NT2/D1 (cell line): Measurements from ENCODE around the gene SOX30.
"Not testable (repeated sequence)": the region's sequence is repeated elsewhere in the genome, so short reads cannot be mapped to it uniquely, and the experiment has no call there.

ENCODE experiments used
- DNase-seq: peaks from one replicate; pipeline ENCODE4 v3.0.0-alpha.2; 2011; ENCODE audit warnings: low read depth, low spot score
- H3K27me3 ChIP-seq: 2 replicates; pipeline ENCODE4 v1.6.0; 2011; ENCODE audit warnings: mild to moderate bottlenecking; ENCODE audit not compliant: insufficient read length, insufficient read depth
- H3K36me3 ChIP-seq: 2 replicates; pipeline ENCODE4 v1.6.1; 2011; ENCODE audit warnings: mild to moderate bottlenecking, low read length, mixed read lengths; ENCODE audit not compliant: insufficient read depth, insufficient read length
- H3K4me1 ChIP-seq: 2 replicates; pipeline ENCODE4 v1.5.1; 2011; ENCODE audit not compliant: insufficient read depth, insufficient read length
- H3K4me3 ChIP-seq: 2 replicates; pipeline ENCODE4 v1.5.1; 2011; ENCODE audit warnings: low read depth; ENCODE audit not compliant: insufficient read length
- H3K9ac ChIP-seq: 2 replicates; pipeline ENCODE4 v1.6.0; 2011; ENCODE audit warnings: low read depth; ENCODE audit not compliant: insufficient read length
- H3K9me3 ChIP-seq: 2 replicates; pipeline ENCODE4 v1.5.1; 2011; ENCODE audit warnings: mild to moderate bottlenecking, low read length; ENCODE audit not compliant: insufficient read depth
- SUZ12 ChIP-seq: IDR thresholded peaks from 2 replicates; pipeline ENCODE4 v1.6.1; 2011; ENCODE audit not compliant: insufficient read length, insufficient read depth; ENCODE audit errors: extremely low read depth
- YY1 ChIP-seq: IDR thresholded peaks from 2 replicates; pipeline ENCODE4 v1.6.1; 2011; ENCODE audit not compliant: insufficient read length, insufficient read depth
- ZNF274 ChIP-seq: IDR thresholded peaks from 2 replicates; pipeline ENCODE4 v1.6.1; 2011; ENCODE audit warnings: mild to moderate bottlenecking, low read depth, low read length

Gene SOX30

GRCh38 chr5:157652377-157652692, at the start of gene SOX30:
SOX30 (minus strand) TSS chr5:157652438; CDS start chr5:157652078, 360 bp downstream.
- Histone ChIP-seq H3K9me3 (peaks cover 38% of the 10 kb centered on the region), H3K4me3 (peak within 1 kb of the TSS; percentile 57), H3K4me1 (no peaks in the 10 kb centered on the region), H3K36me3 (no peaks in the 10 kb centered on the region), H3K9ac (peak within 1 kb of the TSS; percentile 56), H3K27me3 (no peaks in the 10 kb centered on the region)
- TF ChIP-seq SUZ12 (no peak), ZNF274 (no peak), YY1 (no peak)
- no peak for DNase-seq

- not testable (repeated sequence) for H3K9ac ChIP-seq, H3K4me3 ChIP-seq, H3K27me3 ChIP-seq, H3K36me3 ChIP-seq, DNase-seq, H3K4me1 ChIP-seq
- peaks cover 17% of the 10 kb centered on the region for H3K9me3 ChIP-seq
Measured at GRCh38 chr5:157698674-157699073, 46.4 kb upstream of the SOX30 start.

GRCh38 chr5:157696154-157696553, 43.9 kb upstream of the SOX30 start:
- H3K4me3 ChIP-seq, H3K27me3 ChIP-seq, H3K4me1 ChIP-seq, DNase-seq, H3K9ac ChIP-seq, H3K36me3 ChIP-seq: not testable (repeated sequence)
- peaks cover 17% of the 10 kb centered on the region for H3K9me3 ChIP-seq

- H3K4me1 ChIP-seq, H3K9ac ChIP-seq, H3K4me3 ChIP-seq, DNase-seq, H3K36me3 ChIP-seq, H3K27me3 ChIP-seq: not testable (repeated sequence)
- H3K9me3 ChIP-seq = peaks cover 12% of the 10 kb centered on the region
Measured at GRCh38 chr5:157693816-157694215, 41.6 kb upstream of the SOX30 start.

DNA sequence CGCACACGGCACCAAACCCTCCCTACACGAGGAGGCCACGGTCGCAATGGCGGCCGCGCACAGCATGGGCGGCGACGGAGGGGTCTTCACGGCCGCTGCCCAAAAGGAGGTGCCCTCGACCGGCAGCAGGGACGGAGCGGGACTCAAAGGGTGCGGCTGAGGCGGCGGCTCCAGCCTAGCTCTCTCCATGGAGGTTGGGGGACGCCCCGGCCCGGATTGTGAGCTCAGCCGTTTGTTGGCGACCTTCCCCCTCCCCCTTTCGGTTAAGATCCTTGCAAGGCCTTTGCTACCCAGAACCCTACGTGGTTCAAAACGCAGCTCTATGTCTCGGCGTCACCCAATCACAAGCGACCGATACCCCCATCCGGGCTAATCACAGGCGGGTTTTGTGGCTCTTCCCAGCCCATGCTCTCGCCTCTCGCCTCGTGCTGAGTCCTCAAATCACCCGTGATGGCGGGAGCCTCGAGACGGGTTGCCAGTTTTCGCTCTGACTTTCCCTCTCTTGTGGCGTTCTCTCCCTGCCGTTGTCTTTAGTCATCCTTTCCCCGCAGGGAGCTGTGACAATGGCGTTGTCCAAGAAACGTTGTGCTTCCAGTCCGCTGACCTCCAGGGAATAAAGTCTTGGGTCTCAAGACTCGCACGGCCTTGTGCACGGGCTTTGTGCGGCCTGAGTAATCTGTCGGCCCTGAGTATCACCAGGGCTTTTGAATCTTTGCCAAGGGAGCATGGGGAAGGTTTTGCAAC, 38.6 kb upstream of the SOX30 start:
- no peak overlapping the region for H3K4me3 ChIP-seq
- H3K9ac ChIP-seq = no peak overlapping the region
- H3K4me1 ChIP-seq = no peaks in the 10 kb centered on the region
- H3K36me3 ChIP-seq = no peaks in the 10 kb centered on the region
- TF ChIP-seq SUZ12 (no peak), YY1 (no peak), ZNF274 (no peak)
- no peak for DNase-seq
- no peaks in the 10 kb centered on the region; the same call in 1 of the 2 replicates for H3K9me3 ChIP-seq
- no peaks in the 10 kb centered on the region for H3K27me3 ChIP-seq

DNA sequence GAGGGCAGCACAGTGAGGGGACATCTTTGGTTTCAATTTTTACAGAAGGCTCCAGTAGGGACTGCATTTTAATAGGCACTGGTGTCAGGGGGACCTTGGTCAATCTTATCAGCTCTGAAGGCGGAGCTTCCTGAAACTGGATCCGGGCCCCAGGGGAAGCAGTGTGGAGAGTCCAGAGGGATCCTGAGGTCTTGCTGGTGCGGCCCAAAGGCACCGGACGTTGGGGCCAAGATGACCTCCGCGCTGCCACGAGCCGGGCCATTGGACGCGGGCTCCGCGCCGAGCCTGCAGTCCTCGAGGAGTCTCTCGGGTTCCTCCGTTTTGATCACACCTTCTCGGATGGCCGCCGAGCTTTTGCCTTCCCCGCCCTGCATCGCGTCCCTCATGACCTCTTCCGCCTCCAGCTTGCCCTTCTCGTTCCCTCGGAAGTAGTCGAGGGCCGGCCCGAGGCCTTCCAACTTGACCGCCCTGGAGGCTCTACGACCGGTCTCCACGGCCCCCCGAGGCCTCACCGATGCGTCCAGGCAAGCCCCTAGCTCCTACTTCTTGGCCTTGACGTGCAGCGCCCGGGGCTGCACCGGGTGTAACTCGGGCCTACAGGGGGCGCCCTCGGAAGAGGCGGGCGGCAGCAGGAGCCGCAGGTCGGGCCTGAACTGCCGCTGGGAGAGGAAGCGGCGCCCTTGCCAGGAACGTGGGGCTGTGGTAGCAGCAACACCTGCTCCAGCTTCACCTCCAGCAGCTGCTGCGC, 37.9 kb upstream of the SOX30 start:
- no peaks in the 10 kb centered on the region; the same call in 1 of the 2 replicates for H3K9me3 ChIP-seq
- H3K4me3 ChIP-seq = no peak overlapping the region
- H3K4me1 ChIP-seq = no peaks in the 10 kb centered on the region
- H3K36me3 ChIP-seq = no peaks in the 10 kb centered on the region
- no peak overlapping the region for H3K9ac ChIP-seq
- H3K27me3 ChIP-seq = no peaks in the 10 kb centered on the region
- no peak for TF ChIP-seq YY1
- no peak for TF ChIP-seq SUZ12
- no peak for TF ChIP-seq ZNF274
- DNase-seq = no peak

GRCh38 chr5:157687198-157687554, 34.9 kb upstream of the SOX30 start:
- no peak overlapping the region for H3K9ac ChIP-seq
- H3K27me3 ChIP-seq = no peaks in the 10 kb centered on the region
- no peak for TF ChIP-seq YY1
- no peak for TF ChIP-seq SUZ12
- TF ChIP-seq ZNF274 = no peak
- H3K36me3 ChIP-seq = no peaks in the 10 kb centered on the region
- no peak overlapping the region for H3K4me3 ChIP-seq
- no peak for DNase-seq
- no peaks in the 10 kb centered on the region for H3K4me1 ChIP-seq
- H3K9me3 ChIP-seq = no peaks in the 10 kb centered on the region; the same call in 1 of the 2 replicates

GRCh38 chr5:157686276-157687197, 34.3 kb upstream of the SOX30 start:
- not testable (repeated sequence) for DNase-seq, H3K27me3 ChIP-seq, H3K9ac ChIP-seq, H3K4me3 ChIP-seq, H3K4me1 ChIP-seq, H3K36me3 ChIP-seq, H3K9me3 ChIP-seq
